Measurements from ENCODE around the gene PREB. TPM values are rescaled to one million over a fixed set of nuclear protein-coding genes. Genes with fewer than 3 reads are reported as not detected.

Gene PREB
- total and polyA plus RNA-seq, 2 donors (not counting 3 experiments of a cell fraction or from before 2014, with no cell fraction given), result 47.2 to 73.3 TPM

DNA sequence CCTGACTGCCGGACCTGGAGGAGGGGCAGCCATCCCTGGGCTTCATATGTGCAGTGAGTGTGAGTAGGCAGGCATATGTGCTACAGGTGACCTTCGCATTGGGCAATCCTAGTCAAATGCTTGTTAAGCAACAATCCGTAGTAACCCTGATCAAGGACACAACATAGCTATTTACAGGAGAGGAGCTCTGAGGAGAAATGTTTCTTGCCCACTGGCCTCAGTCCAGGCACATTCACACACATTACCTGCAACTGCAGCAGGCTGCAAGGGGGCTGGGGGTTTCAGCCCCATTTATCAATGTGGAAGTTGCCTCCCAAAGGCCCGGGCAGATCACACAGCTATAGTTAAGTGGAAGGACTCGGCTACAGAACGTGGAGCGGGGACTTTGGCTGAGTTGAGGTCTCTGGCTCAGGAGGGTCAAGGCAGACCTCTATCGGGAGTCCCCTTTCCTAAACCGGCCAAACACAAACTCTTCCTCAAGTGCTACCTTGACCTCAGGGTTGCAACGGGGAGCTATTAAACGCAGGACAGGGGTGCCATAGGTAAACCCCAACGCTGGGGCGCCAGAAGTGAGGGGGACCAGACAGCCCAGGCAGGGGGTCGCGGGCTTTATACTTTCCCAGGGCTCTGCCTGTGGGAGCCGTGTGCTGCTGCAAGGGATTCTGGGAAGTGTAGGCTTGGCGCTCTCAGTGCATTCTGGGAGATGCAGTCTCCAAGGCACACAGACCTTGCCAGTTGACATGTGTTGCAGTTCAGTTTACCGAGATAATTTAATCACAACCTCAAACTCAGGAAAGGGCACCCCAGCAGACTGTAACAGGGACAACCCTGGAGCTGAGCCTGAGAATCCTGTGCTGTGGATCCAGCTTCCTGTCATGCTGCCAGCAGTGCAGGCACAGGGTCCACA lies 38.4 kb downstream of the PREB start:
- H3K4me1 ChIP-seq (ENCODE audit: control insufficient read depth, extremely low read depth, insufficient read depth, low read length), result no peaks in the 10 kb centered on the region
- ChIA-PET POLR2A (interaction anchor here (0.5 kb wide), 1 partner anchor 115 kb away, joined by 4 read pairs; no protein-coding TSS in a partner anchor), CTCF (interaction anchor here (1.1 to 8.2 kb wide), 9 partner anchors 9 to 250 kb away, joined by 3 to 152 read pairs (median 4); no protein-coding TSS in a partner anchor)
- no peaks in the 10 kb centered on the region for H4K20me1 ChIP-seq (replicated peaks; ENCODE audit: control insufficient read depth, extremely low read depth, insufficient read depth, low read length)
- H3K4me2 ChIP-seq (ENCODE audit: insufficient read depth, low read length), result peak overlapping the region; percentile 40
- DNase-seq (ENCODE audit: low read depth, low spot score) (peak; percentile 71), FAIRE-seq (peak; percentile 98)
- peak overlapping the region in 1 of 3 experiments; percentile 8 for H3K4me3 ChIP-seq (replicated peaks in 1 of 3; ENCODE audit: insufficient read depth in 1 of 3, low read depth in 1 of 3, low read length in 3 of 3)
- H2AFZ ChIP-seq (ENCODE audit: low read depth, low read length), result peak overlapping the region; percentile 71
- H3K9me3 ChIP-seq (replicated peaks; ENCODE audit: control insufficient read depth, insufficient read depth, low read length), result no peaks in the 10 kb centered on the region
- no peak for TF ChIP-seq MYC (IDR thresholded peaks at IDR 0.05; ENCODE audit: low read depth, low read length)
- peak; percentile 63 for TF ChIP-seq POLR2A (IDR thresholded peaks at IDR 0.05; ENCODE audit: low read depth, low read length)
- H3K36me3 ChIP-seq (ENCODE audit: control insufficient read depth in 2 of 2, extremely low read depth in 1 of 2, insufficient read depth in 2 of 2, low read length in 2 of 2), result no peaks in the 10 kb centered on the region
- no peaks in the 10 kb centered on the region for H3K27me3 ChIP-seq (ENCODE audit: control insufficient read depth in 2 of 2, insufficient read depth in 2 of 2, low read length in 2 of 2)
- no peak overlapping the region for H3K27ac ChIP-seq (ENCODE audit: insufficient read depth, low read depth, low read length)
- dilution Hi-C loops (cut with MboI; ENCODE audit: extremely low pct_ligation_motif_present, low sequenced_read_pairs), result no loop called here
- H3K9me1 ChIP-seq (replicated peaks; ENCODE audit: control insufficient read depth, extremely low read depth, insufficient read depth, low read length), result no peaks in the 10 kb centered on the region
- no peak overlapping the region for H3K9ac ChIP-seq (replicated peaks; ENCODE audit: extremely low read depth, insufficient read depth, low read length)
- BruUV-seq (replicated peaks), result no TSS peak
- H3K79me2 ChIP-seq (ENCODE audit: control insufficient read depth, insufficient read depth, low read length), result no peaks in the 10 kb centered on the region
- intact Hi-C loops (cut with micrococcal nuclease), result loop anchor here (2.0 to 5.0 kb wide), 3 partner anchors 76 to 261 kb away; partner anchors contain the start of genes ATRAID, GTF3C2 and SLC5A6

DNA sequence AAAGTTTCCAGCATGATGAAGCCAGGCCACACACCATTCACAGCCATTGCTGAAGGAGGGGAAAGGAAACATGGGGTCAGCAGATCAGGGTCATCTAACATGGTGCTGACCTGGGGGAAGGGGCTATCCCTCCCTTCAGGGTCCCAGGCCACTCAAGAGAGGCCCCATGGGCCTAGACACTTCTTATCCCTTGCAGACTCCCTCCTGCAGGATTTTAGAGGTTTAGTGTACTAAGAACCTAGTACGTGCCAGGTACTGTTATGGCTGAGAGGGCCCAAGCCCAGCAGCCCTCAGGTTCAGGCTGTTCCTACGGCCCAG lies 39.0 kb downstream of the PREB start:
- POLR2A ChIA-PET, result no interaction called here

More for the DNA sequence above, 39.0 kb downstream of the PREB start:
- Histone ChIP-seq H3K79me2 (ENCODE audit: control insufficient read depth, insufficient read depth, low read length) (no peaks in the 10 kb centered on the region), H3K4me1 (ENCODE audit: control insufficient read depth, extremely low read depth, insufficient read depth, low read length) (no peaks in the 10 kb centered on the region), H3K9me1 (replicated peaks; ENCODE audit: control insufficient read depth, extremely low read depth, insufficient read depth, low read length) (no peaks in the 10 kb centered on the region), H3K4me2 (ENCODE audit: insufficient read depth, low read length) (no peak overlapping the region), H3K27me3 (ENCODE audit: control insufficient read depth in 2 of 2, insufficient read depth in 2 of 2, low read length in 2 of 2) (no peaks in the 10 kb centered on the region), H3K9ac (replicated peaks; ENCODE audit: extremely low read depth, insufficient read depth, low read length) (no peak overlapping the region), H4K20me1 (replicated peaks; ENCODE audit: control insufficient read depth, extremely low read depth, insufficient read depth, low read length) (no peaks in the 10 kb centered on the region), H3K27ac (ENCODE audit: insufficient read depth, low read depth, low read length) (no peak overlapping the region), H2AFZ (ENCODE audit: low read depth, low read length) (no peak overlapping the region), H3K36me3 (ENCODE audit: control insufficient read depth in 2 of 2, extremely low read depth in 1 of 2, insufficient read depth in 2 of 2, low read length in 2 of 2) (no peaks in the 10 kb centered on the region), H3K9me3 (replicated peaks; ENCODE audit: control insufficient read depth, insufficient read depth, low read length) (no peaks in the 10 kb centered on the region), H3K4me3 (replicated peaks in 1 of 3; ENCODE audit: insufficient read depth in 1 of 3, low read depth in 1 of 3, low read length in 3 of 3) (no peak overlapping the region)
- dilution Hi-C loops (cut with MboI; ENCODE audit: extremely low pct_ligation_motif_present, low sequenced_read_pairs) (no loop called here), intact Hi-C loops (cut with micrococcal nuclease) (loop anchor here (5.0 kb wide), 2 partner anchors 77 to 262 kb away; partner anchors contain the start of gene GTF3C2)
- no peak for FAIRE-seq
- no peak for DNase-seq (ENCODE audit: low read depth, low spot score)
- no TSS peak for BruUV-seq (replicated peaks)
- CTCF ChIA-PET, result interaction anchor here (1.3 to 7.5 kb wide), 2 partner anchors 134 to 184 kb away, joined by 4 to 67 read pairs; no protein-coding TSS in a partner anchor
- TF ChIP-seq JUN (IDR thresholded peaks at IDR 0.05; ENCODE audit: borderline replicate concordance, insufficient read depth, insufficient read length, low read depth), result no peak
- no peak for TF ChIP-seq GATA2 (IDR thresholded peaks at IDR 0.05; ENCODE audit: insufficient read depth, insufficient read length, low read depth, low read length)
- TF ChIP-seq POLR2A (IDR thresholded peaks at IDR 0.05; ENCODE audit: low read depth, low read length), result no peak
- no peak for TF ChIP-seq EZH2 (IDR thresholded peaks at IDR 0.05; ENCODE audit: borderline replicate concordance, low read depth, low read length, severe bottlenecking)
- no peak for TF ChIP-seq POLR2AphosphoS5 (IDR thresholded peaks at IDR 0.05; ENCODE audit: insufficient read depth, low read depth, low read length)
- TF ChIP-seq, protein P1, sequence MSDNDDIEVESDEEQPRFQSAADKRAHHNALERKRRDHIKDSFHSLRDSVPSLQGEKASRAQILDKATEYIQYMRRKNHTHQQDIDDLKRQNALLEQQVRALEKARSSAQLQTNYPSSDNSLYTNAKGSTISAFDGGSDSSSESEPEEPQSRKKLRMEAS (IDR thresholded peaks at IDR 0.05; ENCODE audit: insufficient read depth, insufficient read length), result no peak
- TF ChIP-seq MYC (IDR thresholded peaks at IDR 0.05; ENCODE audit: low read depth, low read length), result no peak
- TF ChIP-seq, protein P2, sequence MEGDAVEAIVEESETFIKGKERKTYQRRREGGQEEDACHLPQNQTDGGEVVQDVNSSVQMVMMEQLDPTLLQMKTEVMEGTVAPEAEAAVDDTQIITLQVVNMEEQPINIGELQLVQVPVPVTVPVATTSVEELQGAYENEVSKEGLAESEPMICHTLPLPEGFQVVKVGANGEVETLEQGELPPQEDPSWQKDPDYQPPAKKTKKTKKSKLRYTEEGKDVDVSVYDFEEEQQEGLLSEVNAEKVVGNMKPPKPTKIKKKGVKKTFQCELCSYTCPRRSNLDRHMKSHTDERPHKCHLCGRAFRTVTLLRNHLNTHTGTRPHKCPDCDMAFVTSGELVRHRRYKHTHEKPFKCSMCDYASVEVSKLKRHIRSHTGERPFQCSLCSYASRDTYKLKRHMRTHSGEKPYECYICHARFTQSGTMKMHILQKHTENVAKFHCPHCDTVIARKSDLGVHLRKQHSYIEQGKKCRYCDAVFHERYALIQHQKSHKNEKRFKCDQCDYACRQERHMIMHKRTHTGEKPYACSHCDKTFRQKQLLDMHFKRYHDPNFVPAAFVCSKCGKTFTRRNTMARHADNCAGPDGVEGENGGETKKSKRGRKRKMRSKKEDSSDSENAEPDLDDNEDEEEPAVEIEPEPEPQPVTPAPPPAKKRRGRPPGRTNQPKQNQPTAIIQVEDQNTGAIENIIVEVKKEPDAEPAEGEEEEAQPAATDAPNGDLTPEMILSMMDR (IDR thresholded peaks at IDR 0.05; ENCODE audit: extremely low read depth in 1 of 2, insufficient read depth in 1 of 2, low read depth in 1 of 2, low read length in 2 of 2), result no peak
- no peak for TF ChIP-seq FOS (IDR thresholded peaks at IDR 0.05; ENCODE audit: borderline replicate concordance, insufficient read depth, low read length)
